HG03469 (cell line): ENCODE results near the gene BLVRA.

Source experiments
- ATAC-seq: cut with Tn5 transposase; IDR thresholded peaks from one replicate; pipeline ENCODE4 v1.9.1; 2021; ENCODE audit warnings: mild to moderate bottlenecking, moderate library complexity, moderate number of reproducible peaks; ENCODE audit not compliant: unreplicated experiment

The BLVRA gene

DNA sequence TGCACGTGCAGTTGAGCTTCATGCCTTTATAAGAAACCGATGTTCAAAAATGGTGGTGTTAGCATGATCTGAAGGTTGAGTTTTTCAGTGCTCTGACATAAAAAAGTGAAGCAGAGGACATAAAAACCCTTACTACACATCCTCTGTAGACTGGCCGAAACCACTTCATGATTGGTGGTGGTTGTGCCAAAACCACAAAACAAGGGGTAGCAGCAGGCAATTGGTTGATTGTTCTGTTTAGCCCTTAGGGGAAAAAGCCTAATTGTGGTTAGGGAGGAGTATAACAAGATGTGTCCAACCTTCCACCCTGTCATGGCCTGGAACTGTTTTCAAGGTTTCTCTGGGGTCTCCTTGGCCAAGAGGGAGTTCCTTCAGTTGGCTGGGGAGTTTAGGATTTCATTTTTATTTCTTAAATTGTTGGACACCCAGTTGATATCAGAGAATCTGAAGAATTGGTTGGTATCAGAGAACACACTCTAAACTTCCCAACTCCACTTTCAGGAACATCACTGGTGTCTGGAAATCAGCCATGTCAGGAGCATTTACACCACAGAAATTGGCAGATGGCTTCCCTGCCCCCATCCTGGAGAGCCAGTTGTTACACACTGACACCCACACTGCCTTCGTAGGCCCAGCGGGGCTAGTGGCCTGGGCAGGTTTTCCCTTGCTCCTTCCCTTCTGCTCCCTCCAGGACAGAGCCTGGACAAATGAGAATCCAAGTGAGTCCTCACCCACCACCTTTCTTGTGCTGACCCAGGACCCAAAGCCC is 92.1 kb downstream of the BLVRA start:
- ATAC-seq = no peak

DNA sequence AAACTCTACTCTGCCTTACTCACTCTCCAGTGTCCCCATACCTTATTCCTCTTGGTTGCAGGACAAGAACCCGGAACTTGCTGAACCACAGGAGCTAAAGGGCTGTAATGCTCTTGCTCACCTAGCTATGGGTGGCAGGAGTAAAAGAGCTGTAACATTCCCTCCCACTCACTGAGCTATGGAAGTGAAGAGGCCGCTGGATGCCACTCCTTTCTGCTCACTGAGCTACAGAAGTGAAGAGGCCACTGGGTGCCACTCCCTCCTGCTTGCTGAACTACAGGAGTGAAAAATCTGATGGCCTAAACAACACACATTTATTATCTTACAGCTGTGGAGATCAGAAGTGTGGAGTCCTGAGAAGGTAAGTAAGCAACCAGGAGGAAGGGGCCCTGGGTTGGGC is 93.3 kb downstream of the BLVRA start:
- ATAC-seq = no peak

DNA sequence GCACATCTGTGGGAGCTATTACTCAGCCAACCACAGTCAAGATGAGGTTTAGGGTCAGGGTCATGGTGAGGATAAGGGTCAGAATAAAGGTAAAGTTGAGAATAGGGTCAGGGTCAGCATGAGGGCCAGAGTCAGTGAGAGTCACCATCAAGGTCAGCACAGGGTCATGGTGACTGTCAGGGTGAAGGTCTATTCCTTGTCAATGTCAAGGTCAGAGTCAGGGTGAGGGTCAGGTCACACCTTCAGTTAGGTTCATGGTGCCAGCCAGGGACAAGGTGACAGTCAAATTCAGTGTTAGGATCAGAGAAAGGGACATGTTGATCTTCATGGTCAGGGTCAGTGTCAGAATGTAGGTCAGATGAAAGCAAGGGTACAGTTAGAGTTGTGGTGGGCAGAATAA is 96.7 kb downstream of the BLVRA start:
- no peak for ATAC-seq

DNA sequence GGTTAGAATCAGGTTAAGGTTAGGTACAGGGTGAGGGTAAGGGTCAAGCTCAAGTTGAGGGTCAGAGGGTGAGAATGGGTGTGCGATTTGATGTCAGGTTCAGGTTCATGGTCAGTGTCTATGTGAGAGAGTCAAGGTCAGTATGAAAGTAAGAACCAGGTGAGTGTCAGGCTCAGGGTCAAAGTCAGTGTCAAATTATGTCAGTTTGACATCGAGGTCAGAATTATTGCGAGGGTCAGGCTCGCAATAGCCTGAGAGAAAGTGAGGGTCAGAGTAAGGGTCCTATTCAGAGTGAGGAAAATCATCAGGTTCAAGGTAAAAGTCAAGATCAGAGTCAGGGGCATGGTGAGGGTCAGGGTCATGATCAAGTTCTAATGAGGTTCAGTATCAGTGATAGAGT is 97.8 kb downstream of the BLVRA start:
- ATAC-seq = no peak
